Measurements from ENCODE around the gene PKM. TPM values are rescaled to one million over a fixed set of nuclear protein-coding genes. Genes with fewer than 3 reads are reported as not detected.

PKM gene
- total and polyA plus RNA-seq, 4 donors = 12.9 to 61.2 (median 29.7) TPM

- TF ChIP-seq YY1 (IDR thresholded peaks at IDR 0.05) (no peak), RXRA (IDR thresholded peaks at IDR 0.05) (no peak), MAX (IDR thresholded peaks at IDR 0.05) (no peak), ATF3 (IDR thresholded peaks at IDR 0.05) (no peak), ZBTB33 (IDR thresholded peaks at IDR 0.05) (no peak), JUND (IDR thresholded peaks at IDR 0.05) (no peak), TAF1 (conservative IDR thresholded peaks at IDR 0.05) (no peak)
Measured at GRCh38 chr15:72173864-72174550, 57.0 kb downstream of the PKM start (continued).

GRCh38 chr15:72173401-72173800, 57.6 kb downstream of the PKM start:
- Histone ChIP-seq H3K4me1 (ENCODE audit: control insufficient read depth in 4 of 4, insufficient read depth in 4 of 4, low read length in 3 of 4) (no peaks in the 10 kb centered on the region), H3K9me3 (ENCODE audit: control insufficient read depth in 4 of 4, low read length in 3 of 4) (no peaks in the 10 kb centered on the region), H3K36me3 (ENCODE audit: control insufficient read depth in 4 of 4, insufficient read depth in 3 of 4, low read depth in 1 of 4, low read length in 3 of 4) (no peaks in the 10 kb centered on the region), H3K27me3 (ENCODE audit: control insufficient read depth in 4 of 4, insufficient read depth in 4 of 4, low read length in 3 of 4) (peaks cover 0 to 8% (median 0%) of the 10 kb centered on the region in 4 donors), H3K27ac (ENCODE audit: low read depth in 1 of 2, low read length in 2 of 2) (no peak overlapping the region), H3K4me3 (ENCODE audit: low read depth in 1 of 3, low read length in 3 of 3) (no peak overlapping the region), H3K9ac (ENCODE audit: low read depth in 1 of 2, low read length in 2 of 2) (no peak overlapping the region)
- 91% methylated on average over 6 of the region's 6 CpGs for WGBS
- TF ChIP-seq FOXA2 (IDR thresholded peaks at IDR 0.05) (no peak), EGR1 (IDR thresholded peaks at IDR 0.05; ENCODE audit: low read depth in 2 of 2) (no peak), REST (IDR thresholded peaks at IDR 0.05) (no peak), ATF3 (IDR thresholded peaks at IDR 0.05) (no peak), RAD21 (IDR thresholded peaks at IDR 0.05) (no peak), NR2F2 (IDR thresholded peaks at IDR 0.05) (no peak), GABPA (IDR thresholded peaks at IDR 0.05 in 1 of 2, conservative IDR thresholded peaks at IDR 0.05 in 1 of 2) (no peak), ZBTB33 (IDR thresholded peaks at IDR 0.05) (no peak), TAF1 (conservative IDR thresholded peaks at IDR 0.05) (no peak), MAX (IDR thresholded peaks at IDR 0.05) (no peak), RXRA (IDR thresholded peaks at IDR 0.05) (no peak), YY1 (IDR thresholded peaks at IDR 0.05) (no peak), CTCF (IDR thresholded peaks at IDR 0.05; ENCODE audit: low read depth, low read length, missing input control) (no peak), FOXA1 (IDR thresholded peaks at IDR 0.05) (no peak), SP1 (IDR thresholded peaks at IDR 0.05) (no peak), HNF4G (IDR thresholded peaks at IDR 0.05) (no peak), JUND (IDR thresholded peaks at IDR 0.05) (no peak), HNF4A (conservative IDR thresholded peaks at IDR 0.05) (no peak)
- DNase-seq (ENCODE audit: low spot score) = no peak
